WI38 (cell line): ENCODE measurements around the gene MAN2B1.

Experiments used
- H3K4me3 ChIP-seq: 2 replicates; pipeline ENCODE4 v1.5.1; 2011; ENCODE audit warnings: low read depth, mild to moderate bottlenecking, control low read depth, low read length
- CTCF ChIP-seq: IDR thresholded peaks from 2 replicates; pipeline ENCODE4 v1.5.1; 2012; ENCODE audit warnings: low read depth, mild to moderate bottlenecking, control low read depth, low read length

Gene MAN2B1

GRCh38 chr19:12667731-12668302 is 1.3 kb upstream of the MAN2B1 start:
- H3K4me3 ChIP-seq, result peak overlapping the region; percentile 95
- TF ChIP-seq CTCF, result no peak

DNA sequence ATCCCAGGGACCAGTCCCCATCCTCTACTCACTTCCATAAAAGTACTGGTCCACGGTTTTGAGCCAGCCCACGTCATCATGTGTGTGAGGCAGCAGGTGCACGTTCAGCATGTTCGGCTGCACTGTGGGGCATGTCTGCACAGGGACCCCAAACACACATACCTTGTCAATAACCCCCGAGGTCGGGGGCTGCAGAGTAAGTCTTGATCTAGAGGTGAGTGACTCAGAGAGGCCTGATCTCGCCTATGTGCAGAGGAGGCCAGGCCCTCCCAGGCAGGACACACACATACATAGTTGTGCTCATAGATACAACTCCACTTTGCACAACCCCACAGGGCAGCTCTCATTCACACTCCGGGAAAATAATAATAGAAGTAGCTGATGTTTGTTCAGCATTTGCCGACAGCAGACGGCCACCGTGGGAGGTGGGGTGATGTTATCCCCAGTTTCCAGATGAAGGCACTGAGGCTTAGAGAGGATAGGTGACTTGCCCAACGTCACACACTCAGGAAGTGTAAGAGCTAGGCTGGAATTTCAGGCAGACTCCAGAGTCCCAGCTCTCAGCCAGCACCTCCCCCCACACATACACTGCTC is 774 bp downstream of the MAN2B1 start:
- H3K4me3 ChIP-seq, result peak overlapping the region; percentile 68
- no peak for TF ChIP-seq CTCF

- H3K4me3 ChIP-seq, result no peak overlapping the region
- no peak for TF ChIP-seq CTCF
Observed at GRCh38 chr19:12665281-12665573, 1.3 kb downstream of the MAN2B1 start.

- H3K4me3 ChIP-seq, result no peak overlapping the region
- TF ChIP-seq CTCF, result no peak
Observed at GRCh38 chr19:12664406-12665280, 1.9 kb downstream of the MAN2B1 start.

DNA sequence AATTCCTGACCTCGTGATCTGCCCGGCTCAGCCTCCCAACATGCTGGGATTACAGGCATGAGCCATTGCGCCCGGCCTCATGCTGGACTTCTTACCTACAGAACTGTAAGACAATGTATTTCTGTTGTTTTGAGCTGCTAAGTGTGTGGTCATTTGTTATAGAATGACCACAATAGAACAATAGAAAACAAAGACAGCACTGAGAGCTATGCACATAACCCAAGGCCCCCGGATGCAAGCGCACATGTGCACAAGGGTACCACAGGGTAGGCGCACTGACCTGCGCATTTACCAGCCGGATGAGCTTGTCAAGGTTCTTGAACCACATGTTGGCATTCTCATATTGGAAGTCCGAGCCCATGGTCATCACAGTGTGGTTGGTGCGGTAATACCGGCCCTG is 5.6 kb downstream of the MAN2B1 start:
- no peak for TF ChIP-seq CTCF
- H3K4me3 ChIP-seq, result no peak overlapping the region

GRCh38 chr19:12657966-12658365 is 8.6 kb downstream of the MAN2B1 start:
- TF ChIP-seq CTCF, result no peak
- H3K4me3 ChIP-seq, result no peak overlapping the region
